Progenitor cell of endocrine pancreas (in vitro differentiated cells): ENCODE data around the gene FGFBP2. TPM values are rescaled to one million over a fixed set of nuclear protein-coding genes. Genes with fewer than 3 reads are reported as not detected.

Experiments
- DNase-seq: peaks from one replicate; pipeline ENCODE4 v3.0.0; 2021; ENCODE audit warnings: low spot score; ENCODE audit not compliant: unreplicated experiment
- H3K27ac Mint-ChIP-seq: 2 replicates; pipeline ENCODE4 v1.8.0; 2021; ENCODE audit warnings: mild to moderate bottlenecking, moderate library complexity, mixed read lengths
- H3K27me3 Mint-ChIP-seq: 2 replicates; pipeline ENCODE4 v1.8.0; 2021; ENCODE audit warnings: mixed read lengths
- H3K36me3 Mint-ChIP-seq: 2 replicates; pipeline ENCODE4 v1.8.0; 2022; ENCODE audit warnings: mixed read lengths; ENCODE audit not compliant: insufficient read depth
- H3K4me1 Mint-ChIP-seq: 2 replicates; pipeline ENCODE4 v1.8.0; 2021; ENCODE audit warnings: low read depth, mixed read lengths
- H3K4me3 Mint-ChIP-seq: 2 replicates; pipeline ENCODE4 v1.8.0; 2021; ENCODE audit warnings: low read depth, mild to moderate bottlenecking, moderate library complexity, mixed read lengths
- H3K9me3 Mint-ChIP-seq: 2 replicates; pipeline ENCODE4 v1.8.0; 2021; ENCODE audit warnings: low read depth, mixed read lengths
- total RNA-seq: library from RNA; stranded (reverse); gene quantifications from 2 replicates; pipeline ENCODE4 v1.2.1, GENCODE V29; 2021
- TF ChIP-seq, protein P1 (sequence below): fragments of 200-600 bp; sonication (generic); IDR thresholded peaks from one replicate; pipeline ENCODE4 v1.5.0; 2021; ENCODE audit warnings: antibody characterized with exemption, mild to moderate bottlenecking; ENCODE audit not compliant: unreplicated experiment

Gene FGFBP2
- total RNA-seq, 1 donor from 2014 or later, result not detected

DNA sequence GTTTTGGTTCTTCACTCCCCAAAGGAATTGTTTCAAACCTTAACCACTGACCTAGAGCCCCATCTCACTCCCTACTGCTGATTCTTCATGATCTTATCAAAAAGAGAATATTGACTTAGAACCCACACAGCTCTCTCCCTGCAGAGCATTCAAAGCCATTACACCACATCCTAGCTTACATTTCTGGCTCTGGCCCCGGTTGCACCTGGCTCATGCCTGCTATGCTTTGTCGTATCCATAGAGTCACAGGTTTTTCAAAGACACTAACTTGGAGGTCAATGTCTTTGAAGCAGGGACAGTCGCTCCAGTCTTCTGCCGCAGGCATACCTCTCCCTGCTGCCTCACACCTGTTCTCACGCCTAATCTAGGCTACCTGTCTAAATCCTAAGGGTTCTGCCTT, 42.7 kb upstream of the FGFBP2 start:
- TF ChIP-seq, protein P1, sequence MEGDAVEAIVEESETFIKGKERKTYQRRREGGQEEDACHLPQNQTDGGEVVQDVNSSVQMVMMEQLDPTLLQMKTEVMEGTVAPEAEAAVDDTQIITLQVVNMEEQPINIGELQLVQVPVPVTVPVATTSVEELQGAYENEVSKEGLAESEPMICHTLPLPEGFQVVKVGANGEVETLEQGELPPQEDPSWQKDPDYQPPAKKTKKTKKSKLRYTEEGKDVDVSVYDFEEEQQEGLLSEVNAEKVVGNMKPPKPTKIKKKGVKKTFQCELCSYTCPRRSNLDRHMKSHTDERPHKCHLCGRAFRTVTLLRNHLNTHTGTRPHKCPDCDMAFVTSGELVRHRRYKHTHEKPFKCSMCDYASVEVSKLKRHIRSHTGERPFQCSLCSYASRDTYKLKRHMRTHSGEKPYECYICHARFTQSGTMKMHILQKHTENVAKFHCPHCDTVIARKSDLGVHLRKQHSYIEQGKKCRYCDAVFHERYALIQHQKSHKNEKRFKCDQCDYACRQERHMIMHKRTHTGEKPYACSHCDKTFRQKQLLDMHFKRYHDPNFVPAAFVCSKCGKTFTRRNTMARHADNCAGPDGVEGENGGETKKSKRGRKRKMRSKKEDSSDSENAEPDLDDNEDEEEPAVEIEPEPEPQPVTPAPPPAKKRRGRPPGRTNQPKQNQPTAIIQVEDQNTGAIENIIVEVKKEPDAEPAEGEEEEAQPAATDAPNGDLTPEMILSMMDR, result no peak
- Mint-ChIP-seq H3K4me3 (no peak overlapping the region), H3K36me3 (peaks cover 10% of the 10 kb centered on the region), H3K27ac (no peak overlapping the region), H3K4me1 (no peaks in the 10 kb centered on the region), H3K9me3 (no peaks in the 10 kb centered on the region), H3K27me3 (no peaks in the 10 kb centered on the region)
- DNase-seq, result no peak

DNA sequence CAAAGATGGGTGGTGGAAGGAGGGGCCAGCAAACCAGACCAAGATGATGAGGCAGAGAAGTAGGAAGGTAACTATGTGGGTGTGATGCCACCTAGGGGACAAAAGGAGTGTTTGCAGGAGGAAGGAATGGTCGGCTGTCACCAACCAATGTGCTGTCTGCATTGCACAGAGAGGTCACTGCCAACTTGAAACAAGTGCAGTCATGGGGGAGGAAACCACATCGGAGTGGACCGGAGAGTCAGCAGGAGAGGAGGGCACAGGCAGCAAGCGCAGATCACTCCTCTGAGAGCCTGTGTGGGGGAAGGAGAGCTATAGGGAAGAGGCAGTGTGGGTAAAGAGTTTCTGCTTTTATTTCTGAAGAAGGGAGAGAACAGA, 38.5 kb upstream of the FGFBP2 start:
- Mint-ChIP-seq H3K4me3 (no peak overlapping the region), H3K9me3 (no peaks in the 10 kb centered on the region), H3K27me3 (no peaks in the 10 kb centered on the region), H3K27ac (no peak overlapping the region), H3K36me3 (peaks cover 13% of the 10 kb centered on the region), H3K4me1 (no peaks in the 10 kb centered on the region)
- DNase-seq, result peak; percentile 23
- TF ChIP-seq, protein P1, result peak; percentile 77

DNA sequence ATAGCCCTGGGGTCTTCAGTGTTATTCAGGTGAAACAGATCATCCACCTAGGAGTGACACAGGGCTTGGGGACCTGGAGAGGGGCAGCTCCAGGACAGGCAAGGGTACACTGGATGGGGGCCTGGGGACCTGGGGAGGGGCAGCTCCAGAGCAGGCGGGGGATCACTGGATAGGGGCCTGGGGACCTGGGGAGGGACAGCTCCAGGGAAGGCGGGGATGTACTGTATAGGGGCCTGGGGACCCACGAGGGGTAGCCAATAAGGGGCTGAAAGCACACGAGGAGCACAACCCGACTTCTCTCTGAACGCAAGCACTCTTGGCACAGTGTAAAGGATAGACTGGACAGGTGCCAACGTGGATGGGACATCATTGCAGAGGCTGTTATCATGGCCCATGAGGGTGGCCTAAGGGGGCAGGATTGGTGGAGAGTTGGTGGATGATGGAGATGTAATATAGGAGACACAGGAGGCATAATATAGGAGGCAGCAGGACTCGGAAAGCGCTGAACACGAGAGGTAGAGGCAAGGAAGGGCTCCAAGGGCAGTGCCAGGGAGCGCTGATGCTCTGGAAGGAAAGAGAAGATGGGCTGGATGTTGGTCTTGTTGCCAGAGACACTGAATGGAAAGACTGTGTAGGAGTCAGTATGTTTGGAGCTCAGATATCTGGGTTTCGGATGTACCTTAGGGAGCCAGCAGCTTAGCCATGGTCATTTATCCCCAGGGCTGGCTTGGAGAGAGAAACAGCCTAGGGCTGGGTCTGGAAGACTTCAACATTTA, 37.9 kb upstream of the FGFBP2 start:
- peaks cover 13% of the 10 kb centered on the region for H3K36me3 Mint-ChIP-seq

DNA sequence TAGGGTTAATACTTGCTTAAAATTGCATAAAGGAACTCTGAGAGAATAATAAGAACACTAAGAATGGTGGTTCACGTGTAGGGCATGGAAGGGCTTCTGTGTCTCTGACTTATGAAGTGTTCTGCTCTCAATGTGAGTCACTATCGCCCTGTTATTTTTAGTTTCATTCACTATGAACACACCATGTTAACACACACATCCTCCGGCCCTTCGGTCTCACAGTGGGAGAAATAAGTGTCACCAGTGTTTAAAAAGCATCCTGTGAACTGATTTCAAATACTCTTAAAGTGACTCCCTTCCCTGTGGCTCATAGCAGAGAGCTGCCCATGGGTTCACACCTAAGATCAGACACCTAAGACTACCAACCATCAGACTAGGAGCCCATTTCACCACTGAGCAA, 33.8 kb upstream of the FGFBP2 start:
- no peaks in the 10 kb centered on the region for H3K9me3 Mint-ChIP-seq
- H3K27me3 Mint-ChIP-seq, result no peaks in the 10 kb centered on the region
- DNase-seq, result no peak
- TF ChIP-seq, protein P1, result no peak
- H3K4me3 Mint-ChIP-seq, result no peak overlapping the region
- peaks cover 19% of the 10 kb centered on the region for H3K36me3 Mint-ChIP-seq
- H3K4me1 Mint-ChIP-seq, result no peaks in the 10 kb centered on the region
- peak overlapping the region; percentile 50 for H3K27ac Mint-ChIP-seq

More for the DNA sequence above, 37.9 kb upstream of the FGFBP2 start:
- Mint-ChIP-seq H3K4me1 (no peaks in the 10 kb centered on the region), H3K27ac (no peak overlapping the region), H3K4me3 (no peak overlapping the region), H3K9me3 (no peaks in the 10 kb centered on the region), H3K27me3 (no peaks in the 10 kb centered on the region)
- TF ChIP-seq, protein P1, result no peak
- no peak for DNase-seq

DNA sequence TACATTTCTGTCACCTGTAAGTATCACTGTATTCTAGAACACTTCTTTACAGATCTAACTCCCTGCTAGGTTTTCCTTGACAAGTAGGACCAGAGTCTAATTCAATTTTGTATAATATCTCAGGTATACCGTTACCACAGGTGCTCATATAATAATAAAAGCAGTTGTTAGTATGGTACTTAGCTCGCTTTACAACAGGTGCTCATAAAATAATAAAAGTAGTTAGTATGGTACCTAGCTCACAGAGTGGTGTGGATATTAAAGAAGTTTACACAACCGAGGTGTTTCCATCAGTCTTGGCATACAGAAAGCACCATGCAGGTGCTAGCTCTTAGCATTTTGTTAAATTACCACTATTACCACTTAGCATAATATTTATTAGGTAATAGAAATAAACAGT, 32.9 kb upstream of the FGFBP2 start:
- no peaks in the 10 kb centered on the region for H3K4me1 Mint-ChIP-seq
- H3K36me3 Mint-ChIP-seq, result peaks cover 23% of the 10 kb centered on the region
- H3K4me3 Mint-ChIP-seq, result no peak overlapping the region
- no peaks in the 10 kb centered on the region for H3K9me3 Mint-ChIP-seq
- TF ChIP-seq, protein P1, result no peak
- DNase-seq, result no peak
- no peak overlapping the region for H3K27ac Mint-ChIP-seq
- H3K27me3 Mint-ChIP-seq, result no peaks in the 10 kb centered on the region
